Measurements from ENCODE around the gene RECQL5. TPM values are rescaled to one million over a fixed set of nuclear protein-coding genes. Genes with fewer than 3 reads are reported as not detected.

RECQL5 gene
- total RNA-seq, 2 experiments from 2014 or later: 90.0 to 139 TPM

DNA sequence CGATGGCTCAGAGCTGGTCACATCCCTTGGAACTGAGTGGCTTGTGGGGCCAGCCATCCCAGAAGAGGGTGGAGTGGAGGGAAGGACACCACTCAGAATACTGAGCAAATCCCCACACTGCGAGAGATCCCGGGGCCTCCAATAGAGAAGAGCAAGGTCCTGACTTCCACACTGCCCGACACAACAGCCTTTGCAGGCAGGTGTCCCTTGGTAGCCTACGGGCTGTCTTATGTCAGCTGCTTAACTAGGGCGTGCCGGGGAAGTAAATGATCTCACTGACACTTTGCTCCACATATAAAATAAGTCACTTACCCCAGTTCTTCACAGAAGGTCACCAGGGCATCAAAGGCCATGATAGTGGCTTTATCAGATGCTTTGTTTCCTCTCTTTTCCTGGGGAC, 16.1 kb downstream of the RECQL5 start:
- POLR2A ChIA-PET: no interaction called here
- no peaks in the 10 kb centered on the region for H3K9me2 ChIP-seq (ENCODE audit: insufficient read depth, low read length)
- TF ChIP-seq EZH2phosphoT487 (IDR thresholded peaks at IDR 0.05; ENCODE audit: borderline replicate concordance, low read depth, low read length): no peak
- TF ChIP-seq, protein P1, sequence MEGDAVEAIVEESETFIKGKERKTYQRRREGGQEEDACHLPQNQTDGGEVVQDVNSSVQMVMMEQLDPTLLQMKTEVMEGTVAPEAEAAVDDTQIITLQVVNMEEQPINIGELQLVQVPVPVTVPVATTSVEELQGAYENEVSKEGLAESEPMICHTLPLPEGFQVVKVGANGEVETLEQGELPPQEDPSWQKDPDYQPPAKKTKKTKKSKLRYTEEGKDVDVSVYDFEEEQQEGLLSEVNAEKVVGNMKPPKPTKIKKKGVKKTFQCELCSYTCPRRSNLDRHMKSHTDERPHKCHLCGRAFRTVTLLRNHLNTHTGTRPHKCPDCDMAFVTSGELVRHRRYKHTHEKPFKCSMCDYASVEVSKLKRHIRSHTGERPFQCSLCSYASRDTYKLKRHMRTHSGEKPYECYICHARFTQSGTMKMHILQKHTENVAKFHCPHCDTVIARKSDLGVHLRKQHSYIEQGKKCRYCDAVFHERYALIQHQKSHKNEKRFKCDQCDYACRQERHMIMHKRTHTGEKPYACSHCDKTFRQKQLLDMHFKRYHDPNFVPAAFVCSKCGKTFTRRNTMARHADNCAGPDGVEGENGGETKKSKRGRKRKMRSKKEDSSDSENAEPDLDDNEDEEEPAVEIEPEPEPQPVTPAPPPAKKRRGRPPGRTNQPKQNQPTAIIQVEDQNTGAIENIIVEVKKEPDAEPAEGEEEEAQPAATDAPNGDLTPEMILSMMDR (conservative IDR thresholded peaks at IDR 0.05; ENCODE audit: low read length): no peak
- H2AFZ ChIP-seq (ENCODE audit: low read length): no peak overlapping the region
- CTCF ChIA-PET (ENCODE audit: unreplicated experiment): interaction anchor here (0.6 to 1.3 kb wide), 5 partner anchors 9 to 193 kb away, joined by 3 read pairs; no protein-coding TSS in a partner anchor
- H4K20me1 ChIP-seq (ENCODE audit: insufficient read depth, low read length): no peaks in the 10 kb centered on the region
- no peak for DNase-seq (ENCODE audit: low spot score)
- no peak overlapping the region for H3K27ac ChIP-seq (ENCODE audit: low read depth, low read length, poor library complexity, severe bottlenecking)
- peaks cover 78% of the 10 kb centered on the region for H3K36me3 ChIP-seq (ENCODE audit: insufficient read depth, low read length)
- BruUV-seq (replicated peaks): no TSS peak
- no peaks in the 10 kb centered on the region for H3K9me3 ChIP-seq (ENCODE audit: low read length)
- intact Hi-C loops (cut with micrococcal nuclease; ENCODE audit: unreplicated experiment): no loop called here
- no peak overlapping the region for H3K4me2 ChIP-seq (ENCODE audit: low read length)
- H3K4me3 ChIP-seq (ENCODE audit: low read depth, low read length, poor library complexity, severe bottlenecking): no peak overlapping the region
- peaks cover 32% of the 10 kb centered on the region for H3K4me1 ChIP-seq (ENCODE audit: insufficient read depth, low read length, poor library complexity, severe bottlenecking)
- no peaks in the 10 kb centered on the region for H3K79me2 ChIP-seq (ENCODE audit: insufficient read depth, low read depth, low read length)

DNA sequence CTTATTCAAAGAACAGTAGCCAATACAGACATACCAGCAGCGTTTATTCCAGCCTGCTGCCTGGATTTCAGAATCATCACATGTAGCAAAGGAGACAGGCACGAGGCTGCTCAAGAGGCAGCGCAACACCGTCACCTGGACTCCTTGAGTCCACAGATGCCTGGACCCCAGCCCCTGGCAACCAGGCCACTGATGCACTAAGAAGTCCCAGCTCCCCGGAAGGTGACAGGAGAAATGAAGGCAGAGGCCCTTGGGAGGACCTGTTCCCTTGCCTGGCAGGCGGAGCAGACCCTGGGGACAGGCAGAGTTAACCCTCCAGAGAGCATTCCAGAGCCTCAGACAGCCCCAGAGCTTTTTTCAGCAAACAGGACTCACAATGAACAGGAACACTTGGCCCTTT, 17.3 kb downstream of the RECQL5 start:
- Histone ChIP-seq H3K4me2 (ENCODE audit: low read length) (no peak overlapping the region), H3K27ac (ENCODE audit: low read depth, low read length, poor library complexity, severe bottlenecking) (no peak overlapping the region), H3K79me2 (ENCODE audit: insufficient read depth, low read depth, low read length) (no peaks in the 10 kb centered on the region), H3K4me1 (ENCODE audit: insufficient read depth, low read length, poor library complexity, severe bottlenecking) (peaks cover 30% of the 10 kb centered on the region), H4K20me1 (ENCODE audit: insufficient read depth, low read length) (no peaks in the 10 kb centered on the region), H3K36me3 (ENCODE audit: insufficient read depth, low read length) (peaks cover 78% of the 10 kb centered on the region), H3K4me3 (ENCODE audit: low read depth, low read length, poor library complexity, severe bottlenecking) (no peak overlapping the region), H2AFZ (ENCODE audit: low read length) (no peak overlapping the region), H3K9me2 (ENCODE audit: insufficient read depth, low read length) (no peaks in the 10 kb centered on the region), H3K9me3 (ENCODE audit: low read length) (no peaks in the 10 kb centered on the region)
- ChIA-PET POLR2A (interaction anchor here (0.6 to 1.8 kb wide), 3 partner anchors 8 to 403 kb away, joined by 3 to 5 read pairs (median 3); partner anchors contain the start of genes RECQL5 and SAP30BP), CTCF (ENCODE audit: unreplicated experiment) (interaction anchor here (1.1 to 1.3 kb wide), 2 partner anchors 8 to 12 kb away, joined by 3 read pairs; no protein-coding TSS in a partner anchor)
- intact Hi-C loops (cut with micrococcal nuclease; ENCODE audit: unreplicated experiment): no loop called here
- BruUV-seq (replicated peaks): no TSS peak
- TF ChIP-seq, protein P1 (conservative IDR thresholded peaks at IDR 0.05; ENCODE audit: low read length): no peak
- no peak for TF ChIP-seq EZH2phosphoT487 (IDR thresholded peaks at IDR 0.05; ENCODE audit: borderline replicate concordance, low read depth, low read length)
- DNase-seq (ENCODE audit: low spot score): no peak

DNA sequence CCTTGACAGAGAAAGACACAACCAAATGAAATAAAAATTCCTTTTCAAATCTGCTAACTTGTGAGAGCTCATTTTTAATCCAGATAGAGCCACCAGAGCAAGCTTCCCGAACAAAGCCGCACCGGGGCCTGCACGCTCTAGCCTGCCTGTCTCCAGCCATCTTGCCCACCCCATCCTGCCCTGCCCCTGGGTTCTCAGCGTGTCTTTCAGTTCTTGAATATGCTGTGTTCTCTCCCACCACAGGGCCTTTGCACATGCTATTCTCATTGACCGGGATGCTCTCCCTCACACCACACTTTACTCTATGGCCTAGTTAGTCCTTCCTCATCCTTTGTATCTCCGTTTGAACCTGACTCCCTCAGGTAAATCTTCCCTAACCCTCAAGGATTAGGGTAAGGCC, 19.0 kb downstream of the RECQL5 start:
- CTCF ChIA-PET (ENCODE audit: unreplicated experiment): no interaction called here
- Histone ChIP-seq H2AFZ (ENCODE audit: low read length) (no peak overlapping the region), H4K20me1 (ENCODE audit: insufficient read depth, low read length) (no peaks in the 10 kb centered on the region), H3K36me3 (ENCODE audit: insufficient read depth, low read length) (peaks cover 70% of the 10 kb centered on the region), H3K9me3 (ENCODE audit: low read length) (no peaks in the 10 kb centered on the region), H3K4me2 (ENCODE audit: low read length) (no peak overlapping the region), H3K79me2 (ENCODE audit: insufficient read depth, low read depth, low read length) (no peaks in the 10 kb centered on the region), H3K27ac (ENCODE audit: low read depth, low read length, poor library complexity, severe bottlenecking) (no peak overlapping the region), H3K4me3 (ENCODE audit: low read depth, low read length, poor library complexity, severe bottlenecking) (no peak overlapping the region), H3K9me2 (ENCODE audit: insufficient read depth, low read length) (no peaks in the 10 kb centered on the region), H3K4me1 (ENCODE audit: insufficient read depth, low read length, poor library complexity, severe bottlenecking) (peaks cover 12% of the 10 kb centered on the region)
- POLR2A ChIA-PET: interaction anchor here (0.6 to 1.0 kb wide), 3 partner anchors 12 to 493 kb away, joined by 3 read pairs; no protein-coding TSS in a partner anchor
- BruUV-seq (replicated peaks): no TSS peak
- DNase-seq (ENCODE audit: low spot score): no peak
- intact Hi-C loops (cut with micrococcal nuclease; ENCODE audit: unreplicated experiment): no loop called here
- TF ChIP-seq EZH2phosphoT487 (IDR thresholded peaks at IDR 0.05; ENCODE audit: borderline replicate concordance, low read depth, low read length): no peak
- TF ChIP-seq, protein P1 (conservative IDR thresholded peaks at IDR 0.05; ENCODE audit: low read length): no peak
